Measurements from ENCODE around the gene STH. TPM values are rescaled to one million over a fixed set of nuclear protein-coding genes. Genes with fewer than 3 reads are reported as not detected.

Gene STH
- total RNA-seq, 2 experiments from 2014 or later: not detected

GRCh38 chr17:45953561-45953960 is 45.5 kb upstream of the STH start:
- no peak overlapping the region for H3K27ac Mint-ChIP-seq
- Histone ChIP-seq H3K4me3 (ENCODE audit: low read length) (no peak overlapping the region), H3K27me3 (ENCODE audit: control insufficient read depth in 1 of 2, insufficient read depth in 2 of 2, low read length in 2 of 2) (peaks cover 10 to 18% of the 10 kb centered on the region in 2 experiments), H3K4me1 (ENCODE audit: insufficient read depth, low read length) (peaks cover 6% of the 10 kb centered on the region), H3K9me3 (ENCODE audit: control insufficient read depth in 1 of 2, insufficient read depth in 1 of 2, low read length in 2 of 2) (no peaks in the 10 kb centered on the region), H3K27ac (ENCODE audit: low read depth in 1 of 2, low read length in 2 of 2) (no peak overlapping the region), H3K36me3 (ENCODE audit: insufficient read depth, low read length) (no peaks in the 10 kb centered on the region)
- no peaks in the 10 kb centered on the region for H3K4me1 Mint-ChIP-seq (ENCODE audit: low read depth)
- TF ChIP-seq CTCF (IDR thresholded peaks at IDR 0.05): no peak
- no peaks in the 10 kb centered on the region for H3K36me3 Mint-ChIP-seq (ENCODE audit: low read depth)
- CTCF ChIA-PET: no interaction called here
- intact Hi-C loops (cut with DNase I, micrococcal nuclease): no loop called here
- H3K4me3 Mint-ChIP-seq: no peak overlapping the region
- H3K27me3 Mint-ChIP-seq: peaks cover 39% of the 10 kb centered on the region
- no peak for DNase-seq
- no peaks in the 10 kb centered on the region for H3K9me3 Mint-ChIP-seq
- no peak for ATAC-seq (ENCODE audit: poor library complexity)
- POLR2A ChIA-PET: no interaction called here

GRCh38 chr17:45954914-45955313 is 44.1 kb upstream of the STH start:
- H3K27me3 Mint-ChIP-seq: peaks cover 31% of the 10 kb centered on the region
- no peak for TF ChIP-seq CTCF (IDR thresholded peaks at IDR 0.05)
- H3K9me3 ChIP-seq (ENCODE audit: control insufficient read depth in 1 of 2, insufficient read depth in 1 of 2, low read length in 2 of 2): no peaks in the 10 kb centered on the region
- intact Hi-C loops (cut with DNase I, micrococcal nuclease): no loop called here
- H3K27ac Mint-ChIP-seq: no peak overlapping the region
- H3K4me3 ChIP-seq (ENCODE audit: low read length): no peak overlapping the region
- no peaks in the 10 kb centered on the region for H3K4me1 ChIP-seq (ENCODE audit: insufficient read depth, low read length)
- no peaks in the 10 kb centered on the region for H3K36me3 Mint-ChIP-seq (ENCODE audit: low read depth)
- DNase-seq (no peak), ATAC-seq (ENCODE audit: poor library complexity) (no peak)
- no peak overlapping the region for H3K4me3 Mint-ChIP-seq
- no peaks in the 10 kb centered on the region for H3K9me3 Mint-ChIP-seq
- H3K36me3 ChIP-seq (ENCODE audit: insufficient read depth, low read length): no peaks in the 10 kb centered on the region
- H3K27ac ChIP-seq (ENCODE audit: low read depth in 1 of 2, low read length in 2 of 2): no peak overlapping the region
- ChIA-PET POLR2A (interaction anchor here (0.6 kb wide), 1 partner anchor 312 kb away, joined by 3 read pairs; no protein-coding TSS in a partner anchor), CTCF (no interaction called here)
- peaks cover 3 to 7% of the 10 kb centered on the region in 2 experiments for H3K27me3 ChIP-seq (ENCODE audit: control insufficient read depth in 1 of 2, insufficient read depth in 2 of 2, low read length in 2 of 2)
- no peaks in the 10 kb centered on the region for H3K4me1 Mint-ChIP-seq (ENCODE audit: low read depth)

- no peak for DNase-seq
- POLR2A ChIA-PET: interaction anchor here (0.6 kb wide), 1 partner anchor 312 kb away, joined by 3 read pairs; no protein-coding TSS in a partner anchor
- no peak for TF ChIP-seq CTCF (IDR thresholded peaks at IDR 0.05)
- Histone ChIP-seq H3K9me3 (ENCODE audit: control insufficient read depth in 1 of 2, insufficient read depth in 1 of 2, low read length in 2 of 2) (no peaks in the 10 kb centered on the region), H3K27ac (ENCODE audit: low read depth in 1 of 2, low read length in 2 of 2) (no peak overlapping the region), H3K27me3 (ENCODE audit: control insufficient read depth in 1 of 2, insufficient read depth in 2 of 2, low read length in 2 of 2) (peaks cover 0 to 4% of the 10 kb centered on the region in 2 experiments), H3K4me1 (ENCODE audit: insufficient read depth, low read length) (no peaks in the 10 kb centered on the region), H3K4me3 (ENCODE audit: low read length) (no peak overlapping the region), H3K36me3 (ENCODE audit: insufficient read depth, low read length) (no peaks in the 10 kb centered on the region)
- intact Hi-C loops (cut with DNase I, micrococcal nuclease): no loop called here
- peaks cover 31% of the 10 kb centered on the region for H3K27me3 Mint-ChIP-seq
- no peak overlapping the region for H3K4me3 Mint-ChIP-seq
- H3K9me3 Mint-ChIP-seq: no peaks in the 10 kb centered on the region
- no peak for ATAC-seq (ENCODE audit: poor library complexity)
- no peak overlapping the region for H3K27ac Mint-ChIP-seq
- CTCF ChIA-PET: no interaction called here
- no peaks in the 10 kb centered on the region for H3K4me1 Mint-ChIP-seq (ENCODE audit: low read depth)
- H3K36me3 Mint-ChIP-seq (ENCODE audit: low read depth): no peaks in the 10 kb centered on the region
Observed at GRCh38 chr17:45955326-45955725, 43.7 kb upstream of the STH start.
